Breast epithelium (tissue), 4 donors: ENCODE results near the gene RICTOR. TPM values are rescaled to one million over a fixed set of nuclear protein-coding genes. Genes with fewer than 3 reads are reported as not detected.
A peak's percentile ranks its signal among the peaks of the same experiment; 100 is the strongest.

Source experiments
- DNase-seq, 2 donors: peaks; one replicate each; pipeline ENCODE4 v3.0.0-alpha.2; 2019; ENCODE audit warnings: low spot score in 2 of 2
- H3K27ac ChIP-seq, 2 donors: fragments of 200-600 bp; sonication (generic) in 1 of 2; one replicate each; pipeline ENCODE4 v1.5.1; 2016 to 2019; ENCODE audit warnings: mild to moderate bottlenecking in 1 of 2
- H3K27me3 ChIP-seq, 2 donors: fragments of 200-600 bp; sonication (generic) in 1 of 2; one replicate each; pipeline versions ENCODE4 v1.5.1 to v1.6.0; 2017 to 2019; ENCODE audit warnings: control low read depth in 1 of 2, mild to moderate bottlenecking in 1 of 2
- H3K36me3 ChIP-seq: fragments of 200-600 bp; one replicate; pipeline ENCODE4 v1.5.1; 2019
- H3K4me1 ChIP-seq, 2 donors: fragments of 200-600 bp; sonication (generic); one replicate each; pipeline ENCODE4 v1.5.1; 2016 to 2019; ENCODE audit warnings: control low read depth in 1 of 2
- H3K4me3 ChIP-seq, 3 donors: fragments of 200-600 bp; sonication (generic); 1 replicate in 2 of 3; 2 replicates in 1 of 3; pipeline ENCODE4 v1.5.1; 2016 to 2019; ENCODE audit warnings: mild to moderate bottlenecking in 3 of 3, moderate library complexity in 2 of 3
- H3K9me3 ChIP-seq, 2 donors: fragments of 200-600 bp; sonication (generic) in 1 of 2; one replicate each; pipeline ENCODE4 v1.5.1; 2016 to 2019; ENCODE audit warnings: control low read depth in 1 of 2
- CTCF ChIP-seq, 3 donors: fragments of 450-650 bp; IDR thresholded peaks; one replicate each; pipeline ENCODE4 v1.5.1; 2016 to 2017; ENCODE audit warnings: antibody characterized with exemption in 3 of 3, mild to moderate bottlenecking in 3 of 3, moderate library complexity in 3 of 3
- POLR2A ChIP-seq: fragments of 450-650 bp; IDR thresholded peaks from one replicate; pipeline ENCODE4 v1.6.1; 2016; ENCODE audit warnings: antibody characterized with exemption, mild to moderate bottlenecking, moderate library complexity
- POLR2AphosphoS5 ChIP-seq, 3 donors: sonication (generic); formaldehyde crosslinking; IDR thresholded peaks; one replicate each; pipeline ENCODE4 v1.6.1; 2017; ENCODE audit warnings: antibody characterized with exemption in 3 of 3
- intact Hi-C: fragments of 100-400 bp; cut with DNase I; formaldehyde crosslinking; loops from one replicate; pipeline ENCODE4 v1.15.1; 2023; ENCODE audit warnings: low total_unique reads
- total RNA-seq, 3 donors: library from RNA; depleted of rRNA; stranded (reverse); fragments of >200 nt; gene quantifications; one replicate each; pipeline ENCODE4 v1.1.0, GENCODE V29; 2016

The RICTOR gene
- total RNA-seq, 3 donors from 2014 or later, result 39.0 to 79.2 (median 58.7) TPM

DNA sequence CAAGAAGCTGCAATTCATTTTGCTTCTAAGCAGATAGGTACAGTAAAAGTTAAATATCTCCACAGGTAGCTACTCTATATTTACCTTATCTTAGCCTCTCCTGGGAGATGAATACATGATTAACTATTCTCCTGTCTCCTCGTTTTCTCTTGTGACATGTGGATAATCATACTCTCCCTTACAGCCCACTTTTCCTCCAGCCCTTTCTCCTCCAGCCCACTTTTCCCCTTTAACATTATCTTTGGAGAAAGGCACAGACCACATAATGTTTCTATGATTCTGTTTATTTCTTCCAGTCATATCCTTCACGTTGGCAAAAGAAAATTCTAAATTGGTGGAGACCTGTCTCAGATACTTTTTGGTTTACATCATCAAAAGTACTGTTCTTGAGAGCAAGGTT, 144.4 kb downstream of the RICTOR start:
- H3K4me1 ChIP-seq, result no peaks in the 10 kb centered on the region
- H3K27ac ChIP-seq, result no peak overlapping the region
- intact Hi-C loops, result no loop called here
- no peaks in the 10 kb centered on the region for H3K27me3 ChIP-seq
- TF ChIP-seq POLR2A, result no peak
- no peak for TF ChIP-seq POLR2AphosphoS5 (IDR thresholded peaks at IDR 0.05)
- no peak for TF ChIP-seq CTCF (IDR thresholded peaks at IDR 0.05)
- H3K4me3 ChIP-seq, result no peak overlapping the region
- no peaks in the 10 kb centered on the region for H3K9me3 ChIP-seq
- H3K36me3 ChIP-seq, result no peaks in the 10 kb centered on the region
- no peak for DNase-seq

DNA sequence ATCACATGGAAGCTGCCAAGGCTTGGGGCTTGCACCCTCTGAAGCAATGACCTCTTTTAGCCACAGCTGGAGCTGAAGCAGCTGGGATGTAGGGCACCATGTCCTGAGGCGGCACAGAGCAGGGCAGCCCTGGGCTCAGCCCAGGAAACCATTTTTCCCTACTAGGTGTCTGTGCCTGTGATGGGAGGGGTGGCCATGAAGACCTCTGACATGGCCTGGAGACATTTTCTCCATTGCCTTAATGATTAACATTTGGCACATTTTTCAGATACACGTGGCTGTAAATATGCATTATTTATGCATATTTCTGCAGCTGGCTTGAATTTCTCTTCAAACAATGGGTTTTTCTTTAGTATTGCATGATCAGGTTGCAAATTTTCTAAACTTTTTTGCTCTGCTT, 146.7 kb downstream of the RICTOR start:
- no peaks in the 10 kb centered on the region for H3K4me1 ChIP-seq
- TF ChIP-seq POLR2A, result no peak
- no peak for TF ChIP-seq CTCF (IDR thresholded peaks at IDR 0.05)
- no peak for TF ChIP-seq POLR2AphosphoS5 (IDR thresholded peaks at IDR 0.05)
- no peaks in the 10 kb centered on the region for H3K27me3 ChIP-seq
- no peaks in the 10 kb centered on the region for H3K36me3 ChIP-seq
- intact Hi-C loops, result no loop called here
- no peak for DNase-seq
- no peaks in the 10 kb centered on the region for H3K9me3 ChIP-seq
- no peak overlapping the region for H3K4me3 ChIP-seq
- no peak overlapping the region for H3K27ac ChIP-seq

GRCh38 chr5:38926121-38926520, 148.1 kb downstream of the RICTOR start:
- peak overlapping the region in 1 of 2 donors; percentile 4 for H3K27ac ChIP-seq
- DNase-seq, result no peak
- no peak for TF ChIP-seq POLR2A
- no peak for TF ChIP-seq CTCF (IDR thresholded peaks at IDR 0.05)
- TF ChIP-seq POLR2AphosphoS5 (IDR thresholded peaks at IDR 0.05), result no peak
- no peaks in the 10 kb centered on the region for H3K27me3 ChIP-seq
- no peak overlapping the region for H3K4me3 ChIP-seq
- intact Hi-C loops, result no loop called here
- no peaks in the 10 kb centered on the region for H3K9me3 ChIP-seq
- H3K36me3 ChIP-seq, result no peaks in the 10 kb centered on the region
- no peaks in the 10 kb centered on the region for H3K4me1 ChIP-seq

DNA sequence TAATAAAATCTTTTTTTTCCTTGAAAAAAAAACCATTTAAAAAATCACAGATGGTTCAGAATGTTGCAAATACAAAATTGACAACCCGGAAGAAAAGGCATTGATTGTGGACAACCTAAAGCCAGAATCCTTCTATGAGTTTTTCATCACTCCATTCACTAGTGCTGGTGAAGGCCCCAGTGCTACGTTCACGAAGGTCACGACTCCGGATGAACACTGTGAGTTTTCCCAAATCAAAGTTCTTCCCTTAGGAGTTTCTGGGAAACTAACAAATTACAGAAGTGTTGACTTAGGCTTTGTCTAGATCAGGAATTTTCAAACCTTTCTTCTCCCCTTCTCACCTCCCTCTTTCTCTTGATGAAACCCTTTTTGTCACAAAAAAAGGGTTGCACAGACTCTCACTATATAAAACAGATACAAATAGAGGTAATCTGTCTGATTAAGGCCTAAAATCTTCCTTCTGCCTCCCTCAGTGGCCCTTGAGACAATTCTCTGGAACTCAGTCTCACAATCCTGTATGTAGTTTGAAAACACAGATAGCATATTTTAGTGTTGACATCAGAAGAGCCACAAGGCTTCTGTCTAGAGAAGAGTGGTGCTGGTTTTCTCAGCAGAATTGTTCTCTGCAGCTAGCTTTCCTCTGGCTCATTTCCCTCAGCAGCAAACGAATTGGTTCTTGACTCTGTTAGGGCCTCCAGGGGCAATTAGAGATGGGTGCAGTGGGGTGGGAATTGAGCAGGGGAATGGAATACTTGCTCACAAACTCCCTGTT, 148.9 kb downstream of the RICTOR start:
- Histone ChIP-seq H3K4me3 (no peak overlapping the region), H3K9me3 (no peaks in the 10 kb centered on the region), H3K36me3 (no peaks in the 10 kb centered on the region), H3K27ac (peak overlapping the region in 1 of 2 donors; percentile 42), H3K27me3 (no peaks in the 10 kb centered on the region), H3K4me1 (no peaks in the 10 kb centered on the region)
- DNase-seq, result no peak
- no peak for TF ChIP-seq POLR2AphosphoS5 (IDR thresholded peaks at IDR 0.05)
- no peak for TF ChIP-seq CTCF (IDR thresholded peaks at IDR 0.05)
- TF ChIP-seq POLR2A, result no peak
- intact Hi-C loops, result loop anchor here (2.0 kb wide), 1 partner anchor 79 kb away; the partner anchor contains the start of gene OSMR

DNA sequence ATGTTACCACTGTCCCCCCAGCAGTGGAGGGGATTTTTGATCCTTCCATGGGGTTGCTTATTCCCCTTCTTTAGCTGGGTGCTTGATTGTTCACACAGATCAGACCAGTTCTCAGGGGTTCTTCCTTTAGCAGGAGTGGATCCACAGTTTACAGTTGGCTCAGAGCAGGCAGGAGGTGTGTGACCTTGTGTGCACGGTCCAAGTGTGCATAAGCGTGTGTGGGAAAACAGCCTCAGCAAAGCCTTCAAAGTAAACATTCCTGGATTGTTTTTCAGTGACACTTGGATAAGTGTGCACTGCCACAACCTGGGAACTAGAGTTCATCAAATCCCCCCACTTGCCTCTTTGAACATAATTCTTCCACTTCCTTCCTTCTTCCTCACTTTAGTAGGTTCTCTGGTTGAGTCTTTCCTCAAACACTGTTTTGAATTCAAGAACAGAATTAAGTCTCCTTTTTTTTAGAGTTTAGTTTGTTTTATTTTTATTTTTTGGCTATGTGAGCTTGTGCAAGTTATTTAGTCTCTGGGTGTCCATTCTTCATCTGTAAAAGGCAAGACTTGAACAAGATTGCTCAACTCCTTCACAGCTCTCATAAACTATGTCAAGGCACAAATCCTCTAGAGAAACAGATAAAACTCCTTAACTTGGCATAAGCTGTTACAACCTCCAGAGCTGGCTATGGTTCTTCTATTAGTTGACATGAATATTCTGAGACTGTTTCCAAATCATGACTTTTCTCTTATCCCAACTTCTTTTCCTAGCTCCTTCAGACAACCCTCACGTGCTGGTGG, 150.3 kb downstream of the RICTOR start:
- no peaks in the 10 kb centered on the region for H3K4me1 ChIP-seq
- intact Hi-C loops, result loop anchor here (2.0 kb wide), 1 partner anchor 77 kb away; the partner anchor contains the start of gene OSMR
- no peaks in the 10 kb centered on the region for H3K36me3 ChIP-seq
- H3K9me3 ChIP-seq, result no peaks in the 10 kb centered on the region
- DNase-seq, result no peak
- H3K27me3 ChIP-seq, result no peaks in the 10 kb centered on the region
- no peak for TF ChIP-seq POLR2A
- no peak for TF ChIP-seq CTCF (IDR thresholded peaks at IDR 0.05)
- peak in 1 of 3 donors; percentile 46 for TF ChIP-seq POLR2AphosphoS5 (IDR thresholded peaks at IDR 0.05)
- no peak overlapping the region for H3K4me3 ChIP-seq
- H3K27ac ChIP-seq, result peak overlapping the region; percentile 18 to 57
